Subcutaneous abdominal adipose tissue (tissue), 5 donors: Measurements from ENCODE around the gene PLBD1.

Experiments
- H3K27ac ChIP-seq: one replicate; pipeline ENCODE4 v1.7.0; 2013; ENCODE audit warnings: low read depth, mild to moderate bottlenecking, inconsistent platforms, low read length, moderate library complexity
- H3K27me3 ChIP-seq, 5 donors: one replicate each; pipeline ENCODE4 v1.7.0; 2013; ENCODE audit warnings: low read length in 5 of 5, inconsistent platforms in 1 of 5; ENCODE audit not compliant: control insufficient read depth in 5 of 5, insufficient read depth in 4 of 5
- H3K36me3 ChIP-seq, 5 donors: one replicate each; pipeline ENCODE4 v1.7.0; 2013; ENCODE audit warnings: low read length in 5 of 5; ENCODE audit not compliant: control insufficient read depth in 5 of 5, insufficient read depth in 5 of 5
- H3K4me1 ChIP-seq, 5 donors: one replicate each; pipeline ENCODE4 v1.7.0; 2013; ENCODE audit warnings: low read length in 5 of 5, mild to moderate bottlenecking in 3 of 5, moderate library complexity in 1 of 5; ENCODE audit not compliant: control insufficient read depth in 5 of 5, insufficient read depth in 5 of 5
- H3K4me3 ChIP-seq, 5 donors: one replicate each; pipeline ENCODE4 v1.7.0; 2013; ENCODE audit warnings: low read length in 5 of 5, low read depth in 1 of 5
- H3K9ac ChIP-seq, 5 donors: one replicate each; pipeline ENCODE4 v1.7.0; 2013; ENCODE audit warnings: low read length in 5 of 5, mild to moderate bottlenecking in 4 of 5, moderate library complexity in 3 of 5
- H3K9me3 ChIP-seq, 5 donors: one replicate each; pipeline ENCODE4 v1.7.0; 2013; ENCODE audit warnings: low read length in 5 of 5; ENCODE audit not compliant: control insufficient read depth in 5 of 5
- donor health status: healthy.
- donor health status: healthy.
- donor health status: healthy.
- donor health status: healthy.
- donor health status: healthy.

PLBD1 gene, protein sequence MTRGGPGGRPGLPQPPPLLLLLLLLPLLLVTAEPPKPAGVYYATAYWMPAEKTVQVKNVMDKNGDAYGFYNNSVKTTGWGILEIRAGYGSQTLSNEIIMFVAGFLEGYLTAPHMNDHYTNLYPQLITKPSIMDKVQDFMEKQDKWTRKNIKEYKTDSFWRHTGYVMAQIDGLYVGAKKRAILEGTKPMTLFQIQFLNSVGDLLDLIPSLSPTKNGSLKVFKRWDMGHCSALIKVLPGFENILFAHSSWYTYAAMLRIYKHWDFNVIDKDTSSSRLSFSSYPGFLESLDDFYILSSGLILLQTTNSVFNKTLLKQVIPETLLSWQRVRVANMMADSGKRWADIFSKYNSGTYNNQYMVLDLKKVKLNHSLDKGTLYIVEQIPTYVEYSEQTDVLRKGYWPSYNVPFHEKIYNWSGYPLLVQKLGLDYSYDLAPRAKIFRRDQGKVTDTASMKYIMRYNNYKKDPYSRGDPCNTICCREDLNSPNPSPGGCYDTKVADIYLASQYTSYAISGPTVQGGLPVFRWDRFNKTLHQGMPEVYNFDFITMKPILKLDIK

DNA sequence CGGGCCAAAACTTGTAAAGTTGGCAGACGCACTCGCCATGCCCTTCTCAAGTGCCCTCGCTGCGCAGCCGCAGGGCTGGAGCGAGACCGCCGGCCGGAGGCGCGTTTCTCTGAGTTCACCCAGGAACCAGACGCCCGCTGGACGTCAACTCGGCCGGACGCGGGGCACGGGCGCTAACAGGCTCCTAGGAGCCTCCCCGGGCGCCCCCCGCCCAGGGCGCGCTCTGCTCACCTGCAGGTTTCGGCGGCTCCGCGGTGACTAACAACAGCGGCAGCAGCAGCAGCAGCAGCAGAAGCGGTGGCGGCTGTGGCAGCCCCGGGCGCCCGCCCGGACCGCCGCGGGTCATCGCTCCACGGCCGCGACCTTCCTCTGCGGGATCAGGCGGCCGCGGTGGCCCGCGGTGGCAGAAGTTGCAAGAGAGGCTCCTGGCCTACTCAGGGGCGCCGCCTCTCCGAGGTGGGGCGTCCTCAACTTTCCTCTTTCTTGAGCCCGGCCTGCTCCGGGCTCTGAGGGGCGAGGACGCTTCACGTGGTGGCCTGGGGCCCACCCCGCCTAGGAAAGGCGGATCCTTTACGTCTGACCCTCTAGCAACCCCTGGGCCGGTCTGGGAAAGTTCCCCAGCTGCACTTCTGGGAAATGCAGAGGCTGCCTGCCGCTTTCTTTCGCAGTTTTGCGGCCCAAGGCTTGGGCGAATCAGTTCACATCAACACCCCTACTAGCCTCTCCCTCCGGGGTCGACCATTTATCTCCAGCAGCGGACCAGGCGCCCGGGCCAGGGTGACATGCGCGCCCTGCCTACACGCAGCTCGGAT lies at the start of gene PLBD1:
Gene PLBD1, minus strand, starts transcription at position 533 of the 812 bp plus-strand sequence. Its CDS starts 187 bp downstream, at position 346.
- Histone ChIP-seq H3K9ac (peak within 1 kb of the TSS in 4 of 5 donors; percentile 76 to 83 (median 80)), H3K27me3 (no peaks in the 10 kb centered on the region), H3K27ac (peak within 1 kb of the TSS; percentile 38), H3K4me3 (peak within 1 kb of the TSS; percentile 70 to 79 (median 73)), H3K9me3 (no peaks in the 10 kb centered on the region), H3K4me1 (peaks cover 0 to 16% (median 12%) of the 10 kb centered on the region in 5 donors), H3K36me3 (no peaks in the 10 kb centered on the region)

DNA sequence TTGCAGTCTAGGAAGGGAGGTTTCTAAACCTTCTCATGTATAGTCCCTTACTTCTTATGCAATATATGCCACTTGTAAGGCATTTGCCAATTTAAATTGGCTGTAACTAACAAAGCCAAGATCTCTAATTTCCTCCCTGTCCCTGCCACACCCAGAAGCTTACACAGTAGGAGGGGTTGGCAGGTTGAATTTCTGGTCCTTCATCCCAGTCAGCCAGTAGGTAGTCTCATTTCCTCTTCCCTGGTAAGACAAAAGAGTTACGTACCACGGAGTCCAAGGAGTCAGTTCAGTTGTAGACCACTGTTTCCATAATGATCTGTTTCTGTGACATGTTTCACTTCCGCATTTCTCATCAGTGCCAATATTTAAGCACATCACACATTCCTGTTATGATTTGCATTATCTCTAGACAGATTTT lies 47.0 kb upstream of the PLBD1 start:
- Histone ChIP-seq H3K36me3 (no peaks in the 10 kb centered on the region), H3K4me1 (peaks cover 0 to 8% (median 5%) of the 10 kb centered on the region in 5 donors), H3K9me3 (peaks cover 0 to 5% (median 0%) of the 10 kb centered on the region in 5 donors), H3K9ac (no peak overlapping the region), H3K4me3 (no peak overlapping the region), H3K27ac (no peak overlapping the region), H3K27me3 (no peaks in the 10 kb centered on the region)

DNA sequence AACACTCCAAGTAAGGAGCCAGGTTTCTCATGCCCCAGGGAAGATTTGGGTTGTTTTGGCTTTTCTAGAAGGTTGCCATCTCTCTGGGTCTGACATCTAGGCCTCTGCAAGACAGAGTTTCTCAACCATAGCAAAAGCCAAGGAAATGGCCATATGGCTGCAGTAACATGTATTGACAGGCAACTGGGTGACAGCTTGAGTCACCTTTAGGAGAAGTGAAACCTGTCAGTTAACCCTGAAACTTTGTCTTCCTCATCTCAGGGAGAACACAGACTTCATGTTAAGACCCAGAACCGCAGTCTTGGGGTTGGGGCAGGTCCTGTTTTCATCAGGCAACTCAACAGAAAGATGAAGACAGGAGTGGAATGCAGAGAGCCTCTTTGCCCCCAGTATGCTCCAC lies 46.0 kb upstream of the PLBD1 start:
- Histone ChIP-seq H3K27ac (no peak overlapping the region), H3K4me1 (peaks cover 0 to 8% (median 5%) of the 10 kb centered on the region in 5 donors), H3K9ac (no peak overlapping the region), H3K36me3 (no peaks in the 10 kb centered on the region), H3K4me3 (no peak overlapping the region), H3K9me3 (peaks cover 0 to 5% (median 0%) of the 10 kb centered on the region in 5 donors), H3K27me3 (no peaks in the 10 kb centered on the region)

DNA sequence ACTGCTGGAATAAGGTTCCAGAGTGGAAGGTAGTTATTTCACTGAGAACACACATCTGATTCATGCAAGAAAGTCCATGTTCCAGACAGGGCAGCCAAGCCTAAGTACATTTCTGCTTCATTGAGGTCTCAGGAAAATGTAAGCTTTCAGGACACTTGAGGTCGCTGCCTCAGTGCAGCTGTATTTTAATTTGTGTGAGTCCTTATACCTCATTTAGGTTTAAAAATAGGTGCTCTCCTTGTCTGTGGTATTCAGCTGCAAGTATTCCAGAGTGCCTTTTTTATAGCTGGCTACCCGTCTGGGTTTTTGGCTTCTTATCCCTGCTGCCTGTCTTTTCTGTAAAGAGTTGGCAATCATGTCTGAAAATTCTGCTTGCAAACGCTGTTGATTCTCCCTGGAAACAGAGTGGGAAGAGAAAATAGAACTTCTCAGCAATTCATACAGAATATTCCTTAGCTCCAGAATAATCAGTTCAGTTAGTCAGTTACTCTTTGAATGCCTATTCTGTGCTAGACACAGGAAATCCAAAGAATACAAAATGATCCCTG lies 45.3 kb upstream of the PLBD1 start:
- H3K9me3 ChIP-seq = peaks cover 0 to 5% (median 0%) of the 10 kb centered on the region in 5 donors
- peaks cover 0 to 8% (median 5%) of the 10 kb centered on the region in 5 donors for H3K4me1 ChIP-seq
- H3K27ac ChIP-seq = no peak overlapping the region
- H3K4me3 ChIP-seq = no peak overlapping the region
- no peaks in the 10 kb centered on the region for H3K27me3 ChIP-seq
- no peak overlapping the region for H3K9ac ChIP-seq
- no peaks in the 10 kb centered on the region for H3K36me3 ChIP-seq

DNA sequence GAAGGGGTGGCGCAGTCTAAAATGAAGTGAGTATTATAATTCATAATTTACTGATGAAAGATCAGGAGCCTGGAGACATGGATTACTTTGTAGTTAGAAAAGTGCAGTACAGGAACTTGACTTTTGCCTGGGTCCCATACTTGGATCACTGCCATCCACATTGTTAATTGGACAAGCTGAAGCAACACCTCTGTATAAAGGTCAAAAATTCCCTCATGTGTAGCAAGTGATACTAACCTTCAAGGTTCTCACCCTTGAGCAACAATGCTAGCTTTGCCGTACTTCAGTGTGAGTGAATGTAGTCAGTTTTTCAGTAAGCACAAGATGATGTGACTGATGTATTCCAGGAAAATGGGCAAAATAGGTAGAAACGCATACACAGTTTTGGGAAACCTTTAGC lies 44.6 kb upstream of the PLBD1 start:
- no peaks in the 10 kb centered on the region for H3K36me3 ChIP-seq
- peaks cover 0 to 9% (median 0%) of the 10 kb centered on the region in 5 donors for H3K9me3 ChIP-seq
- no peak overlapping the region for H3K4me3 ChIP-seq
- H3K27me3 ChIP-seq = no peaks in the 10 kb centered on the region
- H3K9ac ChIP-seq = no peak overlapping the region
- peaks cover 0 to 8% (median 5%) of the 10 kb centered on the region in 5 donors for H3K4me1 ChIP-seq
- no peak overlapping the region for H3K27ac ChIP-seq

DNA sequence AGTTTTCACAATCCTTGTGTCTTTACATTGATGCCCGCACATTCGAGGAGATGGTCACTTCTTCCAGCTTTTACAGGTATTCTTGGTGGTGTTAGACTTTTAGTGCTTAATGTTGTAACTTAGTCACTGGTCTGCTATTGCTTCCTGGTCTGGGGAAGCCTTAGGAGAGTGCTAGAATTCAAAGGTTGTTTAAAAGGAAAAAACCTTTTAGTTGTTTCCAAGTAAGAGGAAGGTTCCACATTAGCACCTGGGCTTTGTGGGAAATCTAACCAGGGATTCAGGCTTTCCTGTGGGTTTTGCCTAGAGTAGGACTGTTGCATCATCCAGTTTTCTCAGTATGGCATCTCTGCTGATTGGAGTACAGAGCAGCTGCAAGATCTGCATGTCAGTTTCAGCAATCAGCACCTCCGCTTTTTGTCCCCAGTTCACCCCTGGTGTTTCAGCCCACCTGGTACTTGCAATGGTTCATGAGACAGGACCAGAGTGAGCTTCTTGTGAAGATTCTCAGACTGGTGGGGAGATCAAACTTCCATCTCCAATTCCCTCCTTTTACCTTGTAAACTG lies 44.0 kb upstream of the PLBD1 start:
- no peak overlapping the region for H3K4me3 ChIP-seq
- peaks cover 0 to 8% (median 5%) of the 10 kb centered on the region in 5 donors for H3K4me1 ChIP-seq
- H3K27ac ChIP-seq = no peak overlapping the region
- no peaks in the 10 kb centered on the region for H3K36me3 ChIP-seq
- H3K9me3 ChIP-seq = peaks cover 0 to 12% (median under 1%) of the 10 kb centered on the region in 5 donors
- H3K9ac ChIP-seq = no peak overlapping the region
- H3K27me3 ChIP-seq = no peaks in the 10 kb centered on the region

DNA sequence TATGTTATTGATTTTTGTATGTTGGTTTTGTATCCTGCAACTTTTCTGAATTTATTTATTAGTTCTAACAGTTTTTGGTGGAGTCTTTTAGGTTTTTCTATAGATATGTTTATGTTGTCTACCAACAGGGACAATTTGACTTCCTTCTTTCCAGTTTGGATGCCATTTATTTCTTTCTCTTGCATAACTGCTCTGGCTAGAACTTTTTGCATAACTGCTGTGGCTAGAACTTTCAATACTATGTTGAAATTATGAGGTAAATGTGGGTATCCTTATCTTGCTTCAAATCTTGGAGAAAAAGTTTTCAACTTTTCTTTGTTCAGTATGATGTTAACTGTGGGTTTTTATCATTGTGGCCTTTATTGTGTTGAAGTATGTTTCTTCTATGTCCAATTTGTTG lies 39.9 kb upstream of the PLBD1 start:
- Histone ChIP-seq H3K36me3 (no peaks in the 10 kb centered on the region), H3K9me3 (peaks cover 7 to 37% (median 14%) of the 10 kb centered on the region in 5 donors), H3K27ac (no peak overlapping the region), H3K4me1 (no peaks in the 10 kb centered on the region), H3K9ac (no peak overlapping the region), H3K27me3 (no peaks in the 10 kb centered on the region), H3K4me3 (no peak overlapping the region)

DNA sequence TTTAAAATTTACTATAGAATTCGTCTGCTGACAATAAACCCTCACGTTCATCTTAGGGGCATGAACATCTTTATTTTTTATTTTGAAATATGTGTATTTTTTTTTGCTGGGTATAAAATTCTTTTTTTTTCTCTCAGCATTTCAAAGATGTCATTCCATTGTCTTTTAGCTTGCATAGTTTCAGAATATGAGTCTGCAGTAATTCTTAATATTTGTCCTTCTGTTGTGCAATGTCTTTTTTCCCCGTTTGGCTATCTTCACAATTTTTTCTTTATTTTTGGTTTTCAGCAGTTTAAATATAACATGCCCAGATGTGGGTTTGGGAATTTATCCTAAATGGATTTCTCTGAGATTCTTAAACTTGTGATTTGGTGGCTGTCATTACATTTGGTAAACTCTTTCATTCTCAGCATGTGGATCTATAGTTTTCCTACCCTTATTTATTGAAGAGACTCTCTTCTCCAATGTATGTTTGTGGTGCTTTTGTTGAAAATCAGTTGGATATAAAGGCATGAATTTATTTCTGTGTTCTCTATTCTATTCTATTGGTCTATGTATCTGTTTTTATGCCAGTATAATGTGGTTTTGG lies 37.8 kb upstream of the PLBD1 start:
- no peak overlapping the region for H3K4me3 ChIP-seq
- H3K9ac ChIP-seq = no peak overlapping the region
- H3K36me3 ChIP-seq = no peaks in the 10 kb centered on the region
- peaks cover 5 to 37% (median 14%) of the 10 kb centered on the region in 5 donors for H3K9me3 ChIP-seq
- H3K27me3 ChIP-seq = no peaks in the 10 kb centered on the region
- H3K27ac ChIP-seq = no peak overlapping the region
- H3K4me1 ChIP-seq = no peaks in the 10 kb centered on the region

DNA sequence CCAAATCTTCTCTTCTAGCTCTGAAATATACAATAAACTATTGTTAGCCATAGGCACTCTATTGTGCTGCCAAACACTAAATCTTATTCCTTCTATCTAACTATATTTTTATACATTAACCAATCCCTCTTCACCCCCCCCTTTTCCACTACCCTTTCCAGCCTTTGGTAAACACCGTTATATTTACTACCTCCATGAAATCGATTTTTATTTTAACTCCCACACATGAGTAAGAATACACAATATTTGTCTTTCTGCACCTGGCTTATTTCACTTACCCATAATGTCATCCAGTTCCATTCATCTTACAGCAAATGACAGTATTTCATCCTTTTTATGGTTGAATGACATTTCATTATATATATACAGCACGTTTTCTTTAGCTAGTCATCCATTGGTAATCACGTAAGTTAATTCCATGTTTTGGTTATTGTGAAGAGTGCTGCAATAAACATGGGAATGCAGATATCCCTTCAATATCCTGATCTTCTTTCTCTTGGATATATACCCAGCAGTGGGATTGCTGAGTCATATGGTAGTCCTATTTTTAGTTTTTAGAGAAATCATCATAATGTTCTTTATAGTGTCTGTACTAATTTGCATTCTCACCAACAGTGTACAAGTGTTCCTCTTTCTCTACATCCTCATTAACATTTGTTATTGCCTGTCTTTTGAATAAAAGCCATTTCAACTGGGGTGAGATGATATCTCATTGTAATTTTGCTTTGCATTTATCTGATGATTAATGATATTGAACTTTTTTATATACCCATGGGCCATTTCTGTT lies 34.2 kb upstream of the PLBD1 start:
- Histone ChIP-seq H3K9me3 (peaks cover 2 to 33% (median 17%) of the 10 kb centered on the region in 5 donors), H3K27ac (no peak overlapping the region), H3K4me1 (no peaks in the 10 kb centered on the region), H3K36me3 (no peaks in the 10 kb centered on the region), H3K9ac (no peak overlapping the region), H3K27me3 (no peaks in the 10 kb centered on the region), H3K4me3 (no peak overlapping the region)
